PFSK-1 (cell line): ENCODE results near the gene CCNYL1.

ENCODE experiments used
- POLR2AphosphoS5 ChIP-seq: IDR thresholded peaks from 2 replicates; pipeline ENCODE4 v1.6.1; 2012; ENCODE audit warnings: low read depth, mild to moderate bottlenecking, control low read depth, low read length, moderate library complexity
- SIN3A ChIP-seq: IDR thresholded peaks from 2 replicates; pipeline ENCODE4 v1.6.1; 2012; ENCODE audit warnings: mild to moderate bottlenecking, low read length, moderate library complexity, borderline replicate concordance; ENCODE audit not compliant: insufficient read depth
- TAF1 ChIP-seq: IDR thresholded peaks from 2 replicates; pipeline ENCODE4 v1.6.1; 2012; ENCODE audit warnings: low read length, control low read depth, borderline replicate concordance; ENCODE audit not compliant: insufficient read depth
- TF ChIP-seq, protein P1 (sequence below), 2 experiments: IDR thresholded peaks; 2 replicates each; pipeline versions ENCODE4 v1.6.1 to v1.8.0; 2011 to 2012; ENCODE audit warnings: low read depth in 2 of 2, low read length in 2 of 2, control low read depth in 1 of 2, inconsistent platforms in 1 of 2, mild to moderate bottlenecking in 1 of 2, moderate library complexity in 1 of 2; ENCODE audit not compliant: insufficient read depth in 1 of 2

- TF ChIP-seq POLR2AphosphoS5 (no peak), SIN3A (no peak), TAF1 (no peak)
- TF ChIP-seq, protein P1, sequence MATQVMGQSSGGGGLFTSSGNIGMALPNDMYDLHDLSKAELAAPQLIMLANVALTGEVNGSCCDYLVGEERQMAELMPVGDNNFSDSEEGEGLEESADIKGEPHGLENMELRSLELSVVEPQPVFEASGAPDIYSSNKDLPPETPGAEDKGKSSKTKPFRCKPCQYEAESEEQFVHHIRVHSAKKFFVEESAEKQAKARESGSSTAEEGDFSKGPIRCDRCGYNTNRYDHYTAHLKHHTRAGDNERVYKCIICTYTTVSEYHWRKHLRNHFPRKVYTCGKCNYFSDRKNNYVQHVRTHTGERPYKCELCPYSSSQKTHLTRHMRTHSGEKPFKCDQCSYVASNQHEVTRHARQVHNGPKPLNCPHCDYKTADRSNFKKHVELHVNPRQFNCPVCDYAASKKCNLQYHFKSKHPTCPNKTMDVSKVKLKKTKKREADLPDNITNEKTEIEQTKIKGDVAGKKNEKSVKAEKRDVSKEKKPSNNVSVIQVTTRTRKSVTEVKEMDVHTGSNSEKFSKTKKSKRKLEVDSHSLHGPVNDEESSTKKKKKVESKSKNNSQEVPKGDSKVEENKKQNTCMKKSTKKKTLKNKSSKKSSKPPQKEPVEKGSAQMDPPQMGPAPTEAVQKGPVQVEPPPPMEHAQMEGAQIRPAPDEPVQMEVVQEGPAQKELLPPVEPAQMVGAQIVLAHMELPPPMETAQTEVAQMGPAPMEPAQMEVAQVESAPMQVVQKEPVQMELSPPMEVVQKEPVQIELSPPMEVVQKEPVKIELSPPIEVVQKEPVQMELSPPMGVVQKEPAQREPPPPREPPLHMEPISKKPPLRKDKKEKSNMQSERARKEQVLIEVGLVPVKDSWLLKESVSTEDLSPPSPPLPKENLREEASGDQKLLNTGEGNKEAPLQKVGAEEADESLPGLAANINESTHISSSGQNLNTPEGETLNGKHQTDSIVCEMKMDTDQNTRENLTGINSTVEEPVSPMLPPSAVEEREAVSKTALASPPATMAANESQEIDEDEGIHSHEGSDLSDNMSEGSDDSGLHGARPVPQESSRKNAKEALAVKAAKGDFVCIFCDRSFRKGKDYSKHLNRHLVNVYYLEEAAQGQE (IDR thresholded peaks at IDR 0.05; ENCODE audit: insufficient read depth in 1 of 2, low read depth in 2 of 2, low read length in 2 of 2) = no peak
Observed at GRCh38 chr2:207693641-207694249, 17.7 kb upstream of the CCNYL1 start.
